ENCODE measurements around the gene RAPGEF4. TPM values are rescaled to one million over a fixed set of nuclear protein-coding genes. Genes with fewer than 3 reads are reported as not detected.
A peak's percentile ranks its signal among the peaks of the same experiment; 100 is the strongest.

RAPGEF4 gene
- total and polyA plus RNA-seq, 11 donors, result 1.3 to 21.2 (median 10.5) TPM

- no peak for TF ChIP-seq CTCF (IDR thresholded peaks at IDR 0.05)
- no peak for TF ChIP-seq POLR2A (IDR thresholded peaks at IDR 0.05)
- ATAC-seq, result no peak
- no peak for DNase-seq
- intact Hi-C loops (cut with DNase I), result no loop called here
- Histone ChIP-seq H3K4me3 (no peak overlapping the region), H3K27me3 (no peaks in the 10 kb centered on the region), H3K36me3 (no peaks in the 10 kb centered on the region), H3K27ac (no peak overlapping the region), H3K4me1 (peaks cover 0 to 31% (median 2%) of the 10 kb centered on the region in 12 donors), H3K9me3 (no peaks in the 10 kb centered on the region)
- 80 to 88% (median 85%) methylated on average over 2 of the region's 2 CpGs for WGBS, 4 donors
Measured at GRCh38 chr2:173058673-173059072, 323.0 kb downstream of the RAPGEF4 start.

- Histone ChIP-seq H3K4me3 (no peak overlapping the region), H3K36me3 (no peaks in the 10 kb centered on the region), H3K27me3 (no peaks in the 10 kb centered on the region), H3K4me1 (peaks cover 0 to 31% (median 2%) of the 10 kb centered on the region in 12 donors), H3K27ac (peak overlapping the region in 1 of 12 donors; percentile 14), H3K9me3 (no peaks in the 10 kb centered on the region)
- DNase-seq (no peak), ATAC-seq (no peak)
- WGBS, 4 donors, result 90 to 100% (median 94%) methylated on average over 3 of the region's 3 CpGs
- intact Hi-C loops (cut with DNase I), result no loop called here
- no peak for TF ChIP-seq CTCF (IDR thresholded peaks at IDR 0.05)
- TF ChIP-seq POLR2A (IDR thresholded peaks at IDR 0.05), result no peak
Measured at GRCh38 chr2:173059292-173059691, 323.6 kb downstream of the RAPGEF4 start.

GRCh38 chr2:173059971-173060461 lies 324.4 kb downstream of the RAPGEF4 start:
- H3K27ac ChIP-seq, result peak overlapping the region in 3 of 12 donors; percentile 2 to 22 (median 14)
- H3K27me3 ChIP-seq, result no peaks in the 10 kb centered on the region
- H3K4me1 ChIP-seq, result peaks cover 0 to 31% (median 2%) of the 10 kb centered on the region in 12 donors
- intact Hi-C loops (cut with DNase I), result no loop called here
- peak overlapping the region in 1 of 12 donors; percentile 14 for H3K4me3 ChIP-seq
- no peaks in the 10 kb centered on the region for H3K9me3 ChIP-seq
- ATAC-seq (no peak), DNase-seq (no peak)
- TF ChIP-seq CTCF (IDR thresholded peaks at IDR 0.05) (no peak), POLR2A (IDR thresholded peaks at IDR 0.05) (no peak)
- no peaks in the 10 kb centered on the region for H3K36me3 ChIP-seq
- 43 to 65% (median 56%) methylated on average over 5 of the region's 5 CpGs for WGBS, 4 donors

- no peak for DNase-seq
- Histone ChIP-seq H3K4me3 (no peak overlapping the region), H3K27ac (no peak overlapping the region), H3K27me3 (no peaks in the 10 kb centered on the region), H3K9me3 (no peaks in the 10 kb centered on the region), H3K36me3 (no peaks in the 10 kb centered on the region), H3K4me1 (peaks cover 0 to 27% (median 0%) of the 10 kb centered on the region in 12 donors)
- intact Hi-C loops (cut with DNase I), result no loop called here
- no peak for TF ChIP-seq CTCF (IDR thresholded peaks at IDR 0.05)
- TF ChIP-seq POLR2A (IDR thresholded peaks at IDR 0.05), result no peak
- no peak for ATAC-seq
- WGBS, 4 donors, result 87 to 97% (median 96%) methylated on average over 4 of the region's 4 CpGs
Measured at GRCh38 chr2:173062801-173063200, 327.2 kb downstream of the RAPGEF4 start.
